ENCODE data around the gene PLSCR4. TPM values are rescaled to one million over a fixed set of nuclear protein-coding genes. Genes with fewer than 3 reads are reported as not detected.

The PLSCR4 gene
- total RNA-seq, 1 donor from 2014 or later = not detected

GRCh38 chr3:146156095-146156494 lies 94.8 kb downstream of the PLSCR4 start:
- Mint-ChIP-seq H3K27ac (no peak overlapping the region), H3K4me1 (peaks cover 8% of the 10 kb centered on the region), H3K27me3 (peaks cover 33% of the 10 kb centered on the region), H3K36me3 (ENCODE audit: low read depth) (no peaks in the 10 kb centered on the region), H3K9me3 (no peaks in the 10 kb centered on the region), H3K4me3 (no peak overlapping the region)
- intact Hi-C loops (cut with micrococcal nuclease) = no loop called here
- no peak for DNase-seq

GRCh38 chr3:146154995-146155394 lies 95.9 kb downstream of the PLSCR4 start:
- H3K9me3 Mint-ChIP-seq = no peaks in the 10 kb centered on the region
- no peak overlapping the region for H3K4me3 Mint-ChIP-seq
- no peaks in the 10 kb centered on the region for H3K36me3 Mint-ChIP-seq (ENCODE audit: low read depth)
- no peak overlapping the region for H3K27ac Mint-ChIP-seq
- intact Hi-C loops (cut with micrococcal nuclease) = no loop called here
- H3K27me3 Mint-ChIP-seq = peaks cover 27% of the 10 kb centered on the region
- DNase-seq = no peak
- peaks cover 3% of the 10 kb centered on the region for H3K4me1 Mint-ChIP-seq

GRCh38 chr3:146154316-146154715 lies 96.6 kb downstream of the PLSCR4 start:
- no peak for DNase-seq
- H3K9me3 Mint-ChIP-seq = no peaks in the 10 kb centered on the region
- intact Hi-C loops (cut with micrococcal nuclease) = no loop called here
- no peak overlapping the region for H3K4me3 Mint-ChIP-seq
- H3K27me3 Mint-ChIP-seq = peaks cover 24% of the 10 kb centered on the region
- no peak overlapping the region for H3K27ac Mint-ChIP-seq
- no peaks in the 10 kb centered on the region for H3K36me3 Mint-ChIP-seq (ENCODE audit: low read depth)
- H3K4me1 Mint-ChIP-seq = no peaks in the 10 kb centered on the region

- H3K9me3 Mint-ChIP-seq = no peaks in the 10 kb centered on the region
- intact Hi-C loops (cut with micrococcal nuclease) = no loop called here
- H3K4me3 Mint-ChIP-seq = no peak overlapping the region
- no peaks in the 10 kb centered on the region for H3K36me3 Mint-ChIP-seq (ENCODE audit: low read depth)
- H3K4me1 Mint-ChIP-seq = no peaks in the 10 kb centered on the region
- H3K27ac Mint-ChIP-seq = no peak overlapping the region
- peaks cover 17% of the 10 kb centered on the region for H3K27me3 Mint-ChIP-seq
- no peak for DNase-seq
These were observed 97.5 kb downstream of the PLSCR4 start for GRCh38 chr3:146153429-146153828.

GRCh38 chr3:146152834-146153233 lies 98.1 kb downstream of the PLSCR4 start:
- intact Hi-C loops (cut with micrococcal nuclease) = no loop called here
- Mint-ChIP-seq H3K9me3 (no peaks in the 10 kb centered on the region), H3K27me3 (peaks cover 15% of the 10 kb centered on the region), H3K4me1 (no peaks in the 10 kb centered on the region), H3K27ac (no peak overlapping the region), H3K4me3 (no peak overlapping the region), H3K36me3 (ENCODE audit: low read depth) (no peaks in the 10 kb centered on the region)
- no peak for DNase-seq

GRCh38 chr3:146148468-146148931 lies 102.4 kb downstream of the PLSCR4 start:
- no peaks in the 10 kb centered on the region for H3K4me1 Mint-ChIP-seq
- no peak overlapping the region for H3K27ac Mint-ChIP-seq
- H3K27me3 Mint-ChIP-seq = peaks cover 6% of the 10 kb centered on the region
- no peak for DNase-seq
- intact Hi-C loops (cut with micrococcal nuclease) = no loop called here
- H3K9me3 Mint-ChIP-seq = no peaks in the 10 kb centered on the region
- H3K36me3 Mint-ChIP-seq (ENCODE audit: low read depth) = no peaks in the 10 kb centered on the region
- H3K4me3 Mint-ChIP-seq = no peak overlapping the region

- Mint-ChIP-seq H3K27ac (no peak overlapping the region), H3K4me1 (no peaks in the 10 kb centered on the region), H3K9me3 (no peaks in the 10 kb centered on the region), H3K27me3 (peaks cover 6% of the 10 kb centered on the region), H3K4me3 (no peak overlapping the region), H3K36me3 (ENCODE audit: low read depth) (no peaks in the 10 kb centered on the region)
- DNase-seq = no peak
- intact Hi-C loops (cut with micrococcal nuclease) = no loop called here
These were observed 105.3 kb downstream of the PLSCR4 start for GRCh38 chr3:146145642-146146041.

GRCh38 chr3:146142757-146143156 lies 108.1 kb downstream of the PLSCR4 start:
- Mint-ChIP-seq H3K36me3 (ENCODE audit: low read depth) (no peaks in the 10 kb centered on the region), H3K4me1 (no peaks in the 10 kb centered on the region), H3K4me3 (no peak overlapping the region), H3K27ac (no peak overlapping the region), H3K27me3 (peaks cover 5% of the 10 kb centered on the region), H3K9me3 (no peaks in the 10 kb centered on the region)
- intact Hi-C loops (cut with micrococcal nuclease) = no loop called here
- no peak for DNase-seq

Other genes with a start within 250 kb of the PLSCR4 start
- 1.6 and 2.0 TPM in 2 replicates for gene PLOD2, start 89.9 kb downstream of the PLSCR4 start, total RNA-seq
- not detected in 2 replicates for gene PLSCR2, start 218.5 kb upstream of the PLSCR4 start, total RNA-seq